HCEC 1CT (cell line): Measurements from ENCODE around the gene SBF1.
"Not testable (repeated sequence)": the region's sequence is repeated elsewhere in the genome, so short reads cannot be mapped to it uniquely, and the experiment has no call there.

ENCODE experiments used
- DNase-seq: peaks from one replicate; pipeline ENCODE4 v3.0.0-alpha.2; 2017

SBF1 gene

GRCh38 chr22:50443801-50444625 is 30.8 kb downstream of the SBF1 start:
- no peak for DNase-seq

GRCh38 chr22:50443197-50443596 is 31.6 kb downstream of the SBF1 start:
- DNase-seq: no peak

GRCh38 chr22:50441428-50441993 is 33.3 kb downstream of the SBF1 start:
- DNase-seq: no peak

- DNase-seq: no peak
Measured at GRCh38 chr22:50440544-50441249, 34.1 kb downstream of the SBF1 start.

- no peak for DNase-seq
Measured at GRCh38 chr22:50439871-50440331, 34.9 kb downstream of the SBF1 start.

GRCh38 chr22:50439314-50439870 is 35.4 kb downstream of the SBF1 start:
- no peak for DNase-seq

GRCh38 chr22:50438305-50439275 is 36.2 kb downstream of the SBF1 start:
- DNase-seq: no peak

- no peak for DNase-seq
Measured at GRCh38 chr22:50437511-50438304, 37.1 kb downstream of the SBF1 start.

- no peak for DNase-seq
Measured at GRCh38 chr22:50436841-50437341, 37.9 kb downstream of the SBF1 start.

GRCh38 chr22:50436015-50436830 is 38.6 kb downstream of the SBF1 start:
- DNase-seq: no peak

GRCh38 chr22:50435291-50436014 is 39.4 kb downstream of the SBF1 start:
- no peak for DNase-seq

- DNase-seq: no peak
Measured at GRCh38 chr22:50434849-50435248, 40.0 kb downstream of the SBF1 start.

GRCh38 chr22:50432877-50433510 is 41.8 kb downstream of the SBF1 start:
- not testable (repeated sequence) for DNase-seq

- no peak for DNase-seq
Measured at GRCh38 chr22:50432131-50432876, 42.5 kb downstream of the SBF1 start.

GRCh38 chr22:50425179-50425916 is 49.5 kb downstream of the SBF1 start:
- no peak for DNase-seq

GRCh38 chr22:50423956-50424355 is 50.9 kb downstream of the SBF1 start:
- no peak for DNase-seq
